Brain microvascular endothelial cell (primary cell): Measurements from ENCODE around the gene CPHXL.
A peak's percentile ranks its signal among the peaks of the same experiment; 100 is the strongest.

Experiments
- DNase-seq: peaks from one replicate; pipeline ENCODE4 v3.0.0-alpha.2; 2020
- H3K27ac ChIP-seq: fragments of 250-450 bp; sonication (Bioruptor Pico); 2 replicates; pipeline ENCODE4 v1.5.1; 2020; ENCODE audit warnings: mild to moderate bottlenecking, moderate library complexity
- H3K27me3 ChIP-seq: fragments of 250-450 bp; sonication (Bioruptor Pico); replicated peaks from 2 replicates; pipeline ENCODE4 v1.5.1; 2020; ENCODE audit warnings: mild to moderate bottlenecking
- H3K36me3 ChIP-seq: fragments of 250-450 bp; sonication (Bioruptor Pico); replicated peaks from 2 replicates; pipeline ENCODE4 v1.5.1; 2020; ENCODE audit warnings: mild to moderate bottlenecking
- H3K4me3 ChIP-seq: 2 replicates; pipeline ENCODE4 v1.5.1; 2011; ENCODE audit warnings: low read depth, mild to moderate bottlenecking, control low read depth, low read length, moderate library complexity
- CTCF ChIP-seq: IDR thresholded peaks from 2 replicates; pipeline ENCODE4 v1.5.1; 2011; ENCODE audit warnings: low read depth, mild to moderate bottlenecking, moderate library complexity, low read length, control low read depth, inconsistent platforms; ENCODE audit errors: missing control alignments
- in situ Hi-C: cut with HindIII; loops from 2 replicates; pipeline ENCODE4 v1.10.0; 2017; ENCODE audit warnings: low sequenced_read_pairs, low pct_ligation_motif_present

CPHXL gene

DNA sequence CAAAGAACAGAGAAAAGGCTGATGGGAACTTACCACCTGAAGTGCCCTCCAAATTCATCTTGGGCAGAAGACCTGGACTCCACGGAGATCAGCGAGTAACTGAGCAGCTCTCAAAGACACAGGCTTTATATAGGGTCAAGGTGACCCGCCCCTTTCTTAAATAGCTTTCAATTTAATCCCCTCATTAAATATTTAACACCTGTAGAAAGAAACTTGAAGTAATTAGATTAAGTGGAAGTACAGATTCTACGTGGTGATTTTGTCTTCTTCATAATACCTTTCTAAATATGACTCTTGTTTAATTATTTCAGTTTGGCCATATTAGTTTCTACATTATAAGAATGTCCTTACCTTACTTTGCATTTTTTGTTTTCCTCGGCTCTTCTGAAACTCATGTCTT lies 24.9 kb downstream of the CPHXL start, which contains the start of gene DUXB:
DUXB (minus strand) TSS at position 101 of the 400 bp plus-strand sequence; CDS start at position 58, 43 bp downstream.
- TF ChIP-seq CTCF = no peak
- Histone ChIP-seq H3K27me3 (no peaks in the 10 kb centered on the region), H3K4me3 (no peak within 1 kb of the TSS), H3K36me3 (no peaks in the 10 kb centered on the region), H3K27ac (no peak within 1 kb of the TSS)
- in situ Hi-C loops = no loop called here
- DNase-seq = no peak

DNA sequence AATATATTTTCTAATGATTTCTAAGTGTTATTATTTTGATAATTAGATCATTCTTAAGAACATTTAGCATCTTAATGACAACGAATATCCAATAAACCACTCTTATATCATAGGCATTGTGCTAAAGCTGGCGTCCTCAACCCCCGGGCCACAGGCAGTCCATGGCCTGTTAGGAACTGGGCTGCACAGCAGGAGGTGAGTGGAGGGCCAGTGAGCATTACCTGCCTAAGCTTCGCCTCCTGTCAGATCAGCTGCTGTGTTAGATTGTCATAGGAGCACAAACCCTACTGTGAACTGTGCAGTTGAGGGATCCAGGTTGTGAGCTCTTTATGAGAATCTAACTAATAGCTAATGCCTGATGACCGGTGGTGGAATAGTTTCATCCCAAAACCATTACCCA lies 28.7 kb downstream of the CPHXL start:
- Histone ChIP-seq H3K36me3 (no peaks in the 10 kb centered on the region), H3K27ac (no peak overlapping the region), H3K4me3 (no peak overlapping the region), H3K27me3 (no peaks in the 10 kb centered on the region)
- no peak for TF ChIP-seq CTCF
- DNase-seq = no peak
- in situ Hi-C loops = no loop called here

GRCh38 chr16:75695708-75696107 lies 30.6 kb downstream of the CPHXL start:
- in situ Hi-C loops = no loop called here
- DNase-seq = no peak
- H3K27me3 ChIP-seq = no peaks in the 10 kb centered on the region
- H3K27ac ChIP-seq = no peak overlapping the region
- no peak overlapping the region for H3K4me3 ChIP-seq
- no peaks in the 10 kb centered on the region for H3K36me3 ChIP-seq
- peak; percentile 11 for TF ChIP-seq CTCF

DNA sequence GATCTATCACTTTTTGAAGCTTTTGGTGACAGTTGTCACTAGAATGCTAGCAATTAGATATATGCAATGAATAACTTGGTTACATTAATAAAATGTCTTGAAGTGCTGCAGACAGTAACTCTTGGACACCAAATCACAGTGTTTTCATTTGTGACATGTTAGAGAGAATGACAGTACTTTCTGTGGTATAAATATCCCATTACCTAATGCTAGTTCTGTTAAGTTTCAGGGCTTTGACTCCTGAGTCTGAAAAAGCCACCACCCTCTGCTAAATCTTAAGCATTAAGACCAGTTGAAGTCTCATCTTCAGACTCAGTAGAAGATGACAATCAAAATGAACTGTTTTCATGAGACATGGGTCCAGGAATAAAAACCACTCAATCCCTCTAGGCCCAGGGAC lies 38.9 kb downstream of the CPHXL start:
- TF ChIP-seq CTCF = no peak
- no peak for DNase-seq
- Histone ChIP-seq H3K27ac (no peak overlapping the region), H3K36me3 (no peaks in the 10 kb centered on the region), H3K4me3 (no peak overlapping the region), H3K27me3 (no peaks in the 10 kb centered on the region)
- in situ Hi-C loops = no loop called here

GRCh38 chr16:75682308-75682707 lies 44.0 kb downstream of the CPHXL start:
- TF ChIP-seq CTCF = no peak
- in situ Hi-C loops = no loop called here
- Histone ChIP-seq H3K27me3 (no peaks in the 10 kb centered on the region), H3K4me3 (no peak overlapping the region), H3K36me3 (no peaks in the 10 kb centered on the region), H3K27ac (no peak overlapping the region)
- no peak for DNase-seq

GRCh38 chr16:75679366-75679765 lies 46.9 kb downstream of the CPHXL start:
- in situ Hi-C loops = no loop called here
- no peak for DNase-seq
- no peaks in the 10 kb centered on the region for H3K36me3 ChIP-seq
- H3K4me3 ChIP-seq = no peak overlapping the region
- no peak overlapping the region for H3K27ac ChIP-seq
- no peak for TF ChIP-seq CTCF
- no peaks in the 10 kb centered on the region for H3K27me3 ChIP-seq
